ENCODE data around the gene SERPINB6. TPM values are rescaled to one million over a fixed set of nuclear protein-coding genes. Genes with fewer than 3 reads are reported as not detected.
A peak's percentile ranks its signal among the peaks of the same experiment; 100 is the strongest.

Gene SERPINB6
- total RNA-seq, 1 donor from 2014 or later, result 89.5 TPM

DNA sequence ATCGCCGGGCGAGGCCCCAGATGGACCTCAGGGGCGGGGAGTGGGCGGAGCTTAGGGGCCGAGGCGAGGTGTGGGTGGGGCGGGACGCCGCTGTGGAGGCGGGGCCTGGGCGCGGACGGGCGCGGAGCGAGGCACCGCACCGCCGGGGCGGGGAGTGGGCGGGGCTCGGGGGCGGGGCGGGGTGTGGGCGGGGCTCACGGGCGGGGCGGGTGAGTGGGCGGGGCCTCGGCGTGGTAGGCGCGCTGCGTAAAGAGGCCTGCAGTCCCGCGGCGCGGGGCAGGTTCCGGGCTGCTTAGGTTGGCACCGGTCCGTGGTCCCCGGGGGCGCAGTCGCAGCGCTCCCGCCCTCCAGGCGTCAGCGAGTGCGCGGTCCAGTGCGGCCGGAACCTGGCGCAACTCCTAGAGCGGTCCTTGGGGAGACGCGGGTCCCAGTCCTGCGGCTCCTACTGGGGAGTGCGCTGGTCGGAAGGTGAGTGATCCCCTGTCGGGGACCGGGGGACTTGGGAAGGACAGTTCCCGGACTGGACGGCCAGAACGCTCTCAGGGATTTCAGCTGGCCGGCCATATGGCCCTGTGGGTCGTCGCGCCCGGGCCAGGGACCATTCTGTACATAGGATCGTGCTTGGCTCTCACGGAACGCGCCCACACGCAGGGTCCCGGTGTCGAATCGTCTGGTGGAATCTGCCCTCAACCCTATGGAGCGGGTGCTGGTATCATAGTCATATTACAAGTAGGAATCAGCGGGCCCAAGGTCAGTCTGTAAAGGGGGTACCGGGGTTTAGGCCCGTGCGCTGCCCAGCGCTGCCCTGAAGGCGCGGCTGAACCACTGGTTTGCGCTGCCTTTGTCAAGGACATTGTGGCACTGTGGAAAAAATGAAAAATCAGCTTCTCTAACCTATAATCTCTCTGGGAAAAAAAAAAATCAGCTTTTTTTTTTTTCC, 28.5 kb upstream of the SERPINB6 start, which contains the start of gene NQO2:
TSS of gene NQO2 (plus strand) at position 277 of the 940 bp plus-strand sequence. CDS start 6,659 bp downstream, outside the sequence.
- peak; percentile 95 for DNase-seq

DNA sequence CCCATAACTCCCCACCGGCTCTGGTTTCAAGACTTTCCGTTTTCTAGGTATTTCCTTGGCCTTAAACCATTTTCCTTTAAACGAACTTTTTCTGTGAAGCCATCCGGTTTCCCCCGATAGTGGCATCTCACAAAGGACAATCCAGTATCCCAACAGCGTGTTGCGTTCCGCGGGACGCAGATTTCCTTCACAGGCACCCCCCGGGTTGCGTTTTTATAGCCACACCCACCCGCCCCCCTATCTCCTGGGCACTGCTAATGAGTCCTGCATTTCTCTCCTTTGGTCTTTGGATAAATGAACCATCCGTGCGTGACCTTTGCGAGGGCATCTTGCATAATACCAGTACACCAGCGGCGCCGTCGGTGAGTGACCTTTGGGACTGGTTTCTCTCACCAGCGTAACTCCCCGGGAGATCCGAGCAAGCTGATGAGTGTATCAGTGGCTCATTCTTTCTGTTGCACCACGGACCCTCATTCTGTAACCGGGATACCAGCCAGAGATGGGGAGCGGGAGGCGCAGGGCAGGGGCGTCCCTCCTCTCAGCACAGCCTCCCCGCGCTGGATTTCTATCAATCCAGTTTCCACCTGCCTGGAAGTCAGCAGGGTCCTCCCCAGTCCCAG, 27.7 kb upstream of the SERPINB6 start:
- DNase-seq, result no peak

DNA sequence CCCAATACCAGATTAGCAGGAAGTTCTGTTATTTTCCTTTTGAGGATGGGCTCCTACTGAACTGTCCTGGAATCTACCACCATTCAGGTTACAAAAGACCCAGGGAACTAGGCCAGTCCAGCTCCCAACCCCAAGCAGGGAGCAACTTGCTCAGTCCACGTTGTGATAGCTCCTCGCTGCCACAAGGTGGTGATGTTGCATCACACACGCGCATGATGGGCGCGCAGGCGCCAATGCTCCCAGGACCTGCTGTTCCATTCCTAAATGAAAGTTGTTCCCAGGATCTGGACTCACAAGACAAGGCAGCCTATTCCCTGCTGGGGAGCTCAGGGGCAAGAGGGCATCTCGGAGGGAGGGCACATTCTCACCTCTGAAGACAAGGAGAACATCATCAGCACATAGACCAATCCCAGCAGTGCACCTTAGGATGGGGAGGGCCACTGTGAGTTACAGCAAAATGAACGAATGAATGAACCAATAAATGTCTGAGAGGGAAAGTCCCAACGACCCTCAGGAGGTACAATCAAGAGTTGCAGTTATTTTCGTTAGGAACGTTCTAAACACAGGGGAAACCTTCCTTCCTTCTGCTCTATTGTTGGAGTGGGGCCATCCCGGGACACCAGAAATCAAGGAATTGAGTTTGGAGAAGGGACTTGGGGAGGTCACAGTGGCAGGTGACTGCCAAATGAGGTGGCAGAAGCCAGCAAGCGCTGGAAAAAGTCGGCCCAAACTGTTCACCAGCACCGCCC, 27.1 kb upstream of the SERPINB6 start:
- DNase-seq, result peak; percentile 44

DNA sequence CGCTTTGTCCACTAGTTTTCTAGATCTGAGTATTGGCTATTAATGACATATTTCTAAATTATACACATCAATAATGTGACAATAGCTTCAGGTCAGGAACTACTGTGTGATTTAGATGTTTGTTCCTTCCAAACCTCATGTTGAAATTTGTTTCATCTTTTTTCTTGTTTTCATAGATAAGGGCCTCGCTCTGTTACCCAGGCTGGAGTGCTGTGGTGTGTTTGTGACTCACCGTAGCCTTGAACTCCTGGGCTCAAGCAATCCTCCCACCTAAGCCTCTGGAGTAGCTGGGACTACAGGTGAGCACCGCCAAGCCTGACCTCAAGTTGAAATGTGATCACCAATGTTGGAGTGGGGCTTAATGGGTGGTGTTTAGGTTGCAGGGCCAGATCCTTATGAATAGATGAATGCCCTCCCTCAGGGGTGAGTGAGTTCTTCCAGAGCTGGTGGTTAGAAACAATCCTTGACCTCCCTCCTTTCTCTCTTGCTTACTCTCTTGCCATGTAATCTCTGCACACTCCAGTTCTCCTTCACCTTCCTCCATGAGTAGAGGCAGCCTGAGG, 22.5 kb upstream of the SERPINB6 start:
- no peak for DNase-seq

DNA sequence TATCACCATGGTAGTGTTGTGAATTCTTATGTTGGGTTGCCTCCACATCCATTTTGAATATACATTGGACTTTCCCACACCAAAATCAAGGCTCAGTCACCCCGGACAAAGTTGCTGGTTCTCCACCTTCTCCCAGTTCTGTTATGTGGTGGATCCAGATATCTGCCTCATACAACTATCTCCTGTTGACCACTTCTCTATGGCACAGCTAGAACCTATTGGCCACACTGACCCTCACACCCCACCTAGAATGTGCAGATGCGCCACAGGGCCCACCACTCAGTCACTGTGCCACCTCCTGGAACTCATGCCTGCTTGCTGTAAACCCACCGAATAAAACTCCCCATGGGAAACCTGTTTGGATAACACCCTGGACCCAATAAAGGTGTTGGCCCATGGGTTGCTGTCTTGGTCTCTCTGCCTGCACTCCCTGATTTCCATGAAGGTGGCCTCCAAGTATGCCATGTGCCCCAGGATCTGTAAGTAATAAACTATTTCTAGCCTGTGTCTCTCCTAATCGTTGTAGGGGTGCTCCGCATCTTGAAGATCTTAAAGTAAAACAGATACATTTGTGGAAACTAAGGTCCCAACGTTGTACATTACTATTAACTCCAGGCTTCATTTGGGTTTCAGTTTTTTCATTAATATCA, 21.1 kb upstream of the SERPINB6 start:
- no peak for DNase-seq

DNA sequence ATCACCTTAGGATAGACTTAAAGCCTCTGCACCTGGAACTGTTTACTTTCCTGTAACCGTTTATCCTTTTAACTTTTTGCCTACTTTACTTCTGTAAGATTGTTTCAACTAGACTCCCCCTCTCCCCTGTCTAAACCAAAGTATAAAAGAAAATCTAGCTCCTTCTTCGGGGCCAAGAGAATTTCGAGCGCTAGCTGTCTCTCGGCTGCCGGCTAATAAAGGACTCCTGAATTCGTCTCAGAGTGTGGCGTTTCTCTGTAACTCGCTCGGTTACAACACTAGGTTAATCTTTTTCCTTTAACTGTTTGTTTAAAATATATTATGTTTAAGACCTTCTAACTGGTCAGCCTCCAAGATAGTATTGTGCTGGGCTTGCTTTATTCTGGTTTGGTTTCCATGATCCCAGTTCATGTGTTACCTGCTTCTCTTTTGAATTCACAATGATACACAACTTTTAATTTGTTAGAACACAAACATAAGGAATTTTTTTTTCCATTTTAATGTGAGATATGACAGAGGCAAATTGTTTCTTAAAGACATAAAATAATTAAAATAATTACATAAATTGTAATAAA, 19.7 kb upstream of the SERPINB6 start:
- DNase-seq, result peak; percentile 55

DNA sequence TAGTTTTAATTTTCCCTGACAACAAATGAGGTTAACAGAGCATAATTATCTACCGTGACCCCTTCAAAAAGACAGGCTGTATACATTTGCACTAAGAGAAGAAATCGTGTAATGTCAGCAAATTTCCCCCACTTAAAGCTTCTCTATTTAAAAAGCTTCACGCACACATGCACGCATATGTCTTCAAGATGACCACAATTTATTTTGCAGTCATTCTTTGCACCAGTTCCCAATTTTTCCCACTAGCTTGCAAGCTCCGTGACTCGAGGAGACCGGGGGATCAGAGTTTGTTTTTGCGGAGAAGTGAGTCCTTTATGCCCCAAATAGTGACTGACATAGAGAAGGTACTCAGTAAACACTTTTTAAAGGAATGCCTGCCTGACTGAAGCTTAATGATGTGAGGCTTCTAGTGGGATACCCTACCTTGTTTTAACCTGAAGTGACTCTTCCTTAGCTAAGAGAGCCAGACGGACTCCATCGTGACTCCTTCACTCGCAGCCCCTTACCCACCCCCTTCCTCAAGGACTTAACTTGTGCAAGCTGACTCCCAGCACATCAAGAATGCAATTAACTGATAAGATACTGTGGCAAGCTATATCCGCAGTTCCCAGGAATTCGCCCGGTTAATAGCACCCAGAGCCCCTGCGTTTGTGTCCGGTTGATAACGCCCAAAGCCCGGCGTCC, 19.0 kb upstream of the SERPINB6 start:
- DNase-seq, result peak; percentile 69

DNA sequence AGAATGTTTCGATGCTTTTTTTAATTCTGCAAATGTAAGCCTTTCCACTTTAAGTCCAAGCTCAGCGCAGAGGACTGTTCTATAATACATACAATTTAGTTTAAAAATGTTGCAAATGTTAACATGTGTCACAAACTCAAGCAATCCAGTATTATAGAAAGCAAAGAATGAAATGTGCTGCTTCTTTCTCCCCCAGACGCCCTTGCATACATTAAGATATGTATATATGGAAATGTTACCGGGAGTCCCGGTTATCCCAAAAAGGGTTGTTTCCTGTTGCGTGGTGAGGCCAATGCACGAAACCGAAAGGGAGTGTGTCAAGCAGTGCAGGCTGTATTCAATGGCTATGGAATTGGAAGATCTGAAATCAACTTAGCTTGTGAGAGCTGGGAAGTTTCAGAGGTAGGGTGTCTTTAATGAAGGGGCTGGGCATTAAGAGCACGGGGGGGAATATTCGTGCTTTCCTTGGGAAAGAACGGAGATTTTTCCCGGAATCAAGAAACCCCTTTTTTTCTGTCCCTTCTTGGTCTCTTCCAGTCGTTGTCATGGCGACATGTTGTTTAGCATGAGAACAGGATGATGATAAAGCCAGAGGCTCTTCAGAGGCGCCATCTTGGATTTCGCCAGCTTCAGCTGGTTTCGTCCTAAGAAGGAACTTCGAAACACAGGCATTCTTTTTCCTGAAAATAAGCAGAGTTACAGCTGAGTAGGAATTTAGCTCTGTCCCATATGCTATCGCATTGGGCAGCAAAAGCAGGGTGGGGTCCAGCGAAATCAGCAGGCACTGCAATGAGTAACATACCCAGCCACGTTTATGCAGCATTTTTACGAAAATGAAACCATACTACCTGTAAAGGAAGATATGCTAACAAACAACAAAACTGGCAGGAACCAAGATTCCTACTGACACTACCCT, 18.2 kb upstream of the SERPINB6 start:
- DNase-seq, result peak; percentile 99

DNA sequence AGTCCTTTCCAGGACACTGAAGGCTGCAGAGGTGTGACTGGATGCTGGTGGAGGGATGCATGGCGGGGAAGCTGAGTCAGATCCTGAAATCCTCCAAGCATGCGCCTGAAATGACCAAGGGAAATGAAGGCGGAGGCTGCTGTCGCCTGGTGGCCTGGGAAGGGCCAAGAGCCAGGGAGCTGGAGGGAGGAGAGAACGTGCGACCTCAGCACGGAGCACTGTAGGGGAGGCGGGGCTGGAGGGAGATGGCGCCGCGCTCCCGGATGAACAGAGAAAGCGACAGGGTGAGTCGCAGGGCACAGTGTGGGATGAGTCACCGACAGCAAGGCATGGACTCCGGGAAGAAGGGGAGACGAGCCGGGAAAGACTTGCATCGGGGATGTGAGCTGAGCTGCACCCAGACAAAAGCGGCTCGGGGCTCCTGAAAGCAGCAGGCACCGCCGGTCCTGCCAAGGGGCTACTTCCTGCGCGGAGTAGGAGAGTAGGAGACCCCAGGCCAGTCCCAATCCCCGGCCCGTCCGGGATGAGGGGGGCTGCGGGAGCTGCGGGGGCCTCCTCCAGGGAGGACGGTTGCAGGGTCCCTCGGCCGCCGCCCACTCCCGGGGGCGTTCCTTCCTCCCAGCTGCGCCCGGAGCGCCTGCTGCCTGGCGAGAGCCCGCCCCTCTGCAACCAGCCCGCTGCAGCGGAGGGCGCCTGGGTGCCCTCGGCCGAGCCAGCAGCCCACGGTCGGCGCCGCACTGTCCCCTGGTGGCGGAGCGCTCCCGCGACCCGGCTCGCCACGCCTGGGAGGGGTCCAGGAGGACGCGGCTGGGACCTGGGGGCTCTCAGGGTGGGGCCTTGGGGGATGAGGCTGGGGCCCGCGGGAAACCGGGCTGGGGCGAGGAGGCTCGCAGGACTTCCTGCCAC, 17.3 kb upstream of the SERPINB6 start:
- peak; percentile 93 for DNase-seq

DNA sequence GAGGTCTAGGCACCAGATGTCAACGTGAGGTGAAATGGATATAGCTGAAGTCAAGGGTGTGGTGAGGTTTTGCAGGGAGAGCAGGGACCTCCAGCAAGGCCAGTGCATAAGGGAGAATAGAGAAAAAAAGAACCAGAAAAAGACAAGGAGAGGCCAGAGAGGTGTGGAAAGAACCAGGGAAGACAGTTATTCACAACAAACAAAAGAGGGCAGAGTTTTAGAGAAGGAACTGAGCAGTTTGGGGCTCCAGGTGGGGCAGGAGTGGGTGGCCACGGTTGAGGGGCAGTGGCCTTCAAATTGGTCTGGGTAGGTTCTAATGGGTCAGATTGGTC, 16.7 kb upstream of the SERPINB6 start:
- no peak for DNase-seq

DNA sequence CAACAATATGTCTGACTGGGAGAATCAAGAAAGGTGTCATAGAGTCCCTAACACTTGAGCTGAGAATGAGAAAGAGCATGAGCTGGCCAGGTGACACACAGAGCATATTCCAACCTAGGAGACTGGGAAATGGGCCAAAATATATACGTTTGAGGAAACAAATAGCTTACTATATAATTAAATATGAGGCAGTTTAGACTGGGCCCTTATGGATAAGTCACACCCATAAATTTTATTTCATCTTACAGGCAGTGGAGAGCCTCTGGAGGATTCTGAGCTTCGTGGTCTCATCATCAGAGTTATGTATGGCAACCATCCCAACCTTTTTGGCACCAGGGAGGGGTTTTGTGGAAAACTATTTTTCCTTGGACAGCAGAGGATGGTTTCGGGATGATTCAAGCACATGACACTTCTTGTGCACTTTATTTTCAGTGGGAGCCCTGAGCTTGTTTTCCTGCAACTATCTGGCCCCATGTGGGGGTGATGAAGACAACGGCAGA, 15.4 kb upstream of the SERPINB6 start:
- peak; percentile 72 for DNase-seq

DNA sequence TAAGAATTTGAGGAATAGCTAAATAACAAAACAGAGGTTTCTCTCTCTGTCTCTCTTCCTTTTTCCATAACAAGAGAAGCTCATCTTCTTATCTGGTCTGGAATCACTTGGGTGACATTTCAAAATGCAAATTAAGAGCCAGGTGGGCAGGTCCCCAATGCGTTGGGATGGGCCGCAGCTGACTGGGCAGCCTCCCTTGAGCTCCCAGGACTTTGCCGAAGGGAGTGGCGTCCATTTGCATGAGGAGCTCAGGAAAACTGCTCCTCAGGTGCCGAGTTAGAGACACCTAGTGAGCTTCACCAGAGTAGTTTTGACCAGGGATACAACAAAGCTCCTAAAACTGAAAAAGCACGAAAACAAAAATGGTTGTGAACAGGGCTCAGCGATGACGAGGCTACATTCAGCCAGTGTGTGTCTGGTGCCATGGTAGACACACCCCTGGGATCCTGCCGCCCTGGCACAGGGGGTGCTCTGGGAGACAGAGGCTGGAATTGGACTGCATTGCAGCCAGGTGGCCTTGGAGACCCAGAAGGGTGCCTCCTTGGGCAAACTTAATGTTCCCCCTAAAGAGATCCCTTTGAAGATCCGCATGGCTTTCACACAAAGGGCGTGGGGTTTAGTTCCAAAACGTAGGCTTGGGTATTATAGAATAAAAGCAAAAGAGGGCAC, 13.5 kb upstream of the SERPINB6 start:
- DNase-seq, result no peak

DNA sequence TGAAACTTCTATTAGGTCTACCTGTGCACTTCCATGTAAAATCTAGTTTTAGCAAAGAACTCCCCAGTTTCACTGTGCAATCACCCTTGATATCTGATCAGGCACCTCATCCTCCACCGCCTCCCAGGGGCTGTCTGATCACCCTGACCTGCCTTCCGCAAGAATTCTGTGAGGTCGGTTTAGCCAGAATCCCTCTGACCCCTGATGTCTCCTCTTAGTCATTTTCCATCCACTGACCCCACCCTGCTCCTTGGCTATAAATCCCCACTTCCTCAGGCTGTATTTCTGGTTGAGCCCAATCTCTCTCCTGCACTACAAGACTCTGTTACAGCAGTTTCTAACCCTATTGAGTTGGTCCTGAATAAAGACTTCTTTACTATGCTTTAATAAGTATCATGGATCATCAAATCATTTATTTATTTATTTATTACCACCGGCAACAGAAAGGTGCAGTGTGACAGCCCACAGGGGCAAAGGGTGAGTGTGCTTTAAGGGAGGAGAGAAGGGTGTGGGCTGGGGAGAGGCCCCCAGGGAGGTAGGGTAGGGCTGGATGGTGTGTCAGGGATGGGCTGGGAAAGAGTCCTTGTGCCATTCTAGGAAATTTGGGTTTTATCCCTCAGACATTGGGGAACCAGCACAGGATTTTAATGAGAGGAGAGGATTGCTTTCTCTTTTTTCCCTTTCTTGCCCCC, 11.2 kb upstream of the SERPINB6 start:
- DNase-seq, result no peak

DNA sequence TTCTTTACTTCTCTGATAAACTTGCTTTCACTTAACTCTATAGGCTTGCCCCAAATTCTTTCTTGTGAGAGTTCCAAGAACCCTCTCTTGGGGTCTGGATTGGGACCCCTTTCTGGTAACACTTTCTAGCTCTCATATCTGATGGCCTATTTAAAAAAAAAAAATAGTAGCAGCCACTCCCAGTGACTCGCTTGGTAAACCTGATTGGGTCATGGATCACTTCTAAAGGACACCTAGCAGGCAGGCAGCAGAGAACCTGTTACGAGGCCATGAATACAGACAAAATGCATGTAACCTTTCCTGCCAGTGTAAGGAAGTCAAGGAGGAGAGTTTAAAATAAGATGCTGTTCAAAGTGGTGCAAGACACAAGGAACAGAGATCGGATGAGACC, 9.1 kb upstream of the SERPINB6 start:
- no peak for DNase-seq

DNA sequence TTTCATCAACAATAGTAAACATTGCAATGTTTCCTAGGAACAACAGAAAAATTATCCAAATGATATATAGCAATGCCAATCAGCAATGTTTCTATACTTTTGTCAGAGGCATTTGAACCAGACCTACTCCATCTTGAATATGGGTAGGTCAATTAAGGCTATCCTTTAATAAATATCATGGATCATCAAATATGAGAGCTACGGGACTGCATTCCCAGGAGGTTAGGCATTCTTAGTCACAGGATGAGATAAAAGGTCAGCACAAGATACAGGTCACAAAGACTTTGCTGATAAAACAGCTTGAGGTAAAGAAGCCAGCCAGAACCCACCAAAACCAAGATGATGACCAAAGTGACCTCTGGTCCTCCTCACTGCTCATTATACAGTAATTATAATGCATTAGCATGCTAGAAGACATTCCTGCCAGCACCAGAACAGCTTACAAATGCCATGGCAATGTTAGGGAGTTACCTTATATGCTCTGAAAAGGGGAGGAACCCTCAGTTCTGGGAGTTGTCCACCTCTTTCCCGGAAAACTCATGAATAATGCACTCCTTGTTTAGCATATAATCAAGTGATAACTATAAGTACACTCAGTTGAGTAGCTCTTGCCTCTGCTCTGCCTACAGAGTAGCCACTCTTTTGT, 8.6 kb upstream of the SERPINB6 start:
- DNase-seq, result no peak

DNA sequence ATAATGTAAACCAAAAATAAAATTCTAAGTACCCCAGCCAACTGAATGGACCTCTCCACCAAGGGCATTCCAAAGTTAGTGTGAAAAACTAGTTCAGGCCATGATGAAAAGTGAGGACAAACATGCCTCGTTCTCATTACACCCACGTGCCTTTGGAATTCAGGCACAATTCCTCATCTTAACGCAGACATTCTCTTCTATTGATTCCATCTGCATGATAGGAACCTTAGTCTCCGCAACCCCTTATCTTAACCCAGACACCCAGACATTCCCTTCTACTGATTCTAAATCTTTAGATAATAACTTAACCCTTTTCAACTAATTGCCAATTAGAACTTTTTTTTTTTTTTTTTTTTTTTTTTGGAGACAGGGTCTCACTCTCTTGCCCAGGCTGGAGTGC, 7.6 kb upstream of the SERPINB6 start:
- no peak for DNase-seq

All from tongue (tissue), 2 donors.